Activated naive CD4-positive, alpha-beta T cell treated with anti-CD3 and anti-CD28 coated beads, Interleukin-2, amount 50 U/mL, for 16 hours (primary cell): ENCODE measurements around the gene TMEM222.
"Not testable (repeated sequence)": the region's sequence is repeated elsewhere in the genome, so short reads cannot be mapped to it uniquely, and the experiment has no call there.

ENCODE experiments used
- DNase-seq: peaks from one replicate; pipeline ENCODE4 v3.0.0-alpha.2; 2020

The TMEM222 gene

GRCh38 chr1:27380766-27381733 is 59.1 kb downstream of the TMEM222 start:
- DNase-seq, result no peak

GRCh38 chr1:27381969-27382762 is 60.2 kb downstream of the TMEM222 start:
- no peak for DNase-seq

GRCh38 chr1:27383039-27383605 is 61.2 kb downstream of the TMEM222 start, which contains the start of gene CD164L2:
Gene CD164L2 (minus strand): TSS chr1:27383333. CDS start chr1:27383239, 94 bp downstream.
- peak; percentile 60 for DNase-seq

- DNase-seq, result no peak
These were observed 61.7 kb downstream of the TMEM222 start for GRCh38 chr1:27383661-27384060.

GRCh38 chr1:27384797-27385196 is 62.8 kb downstream of the TMEM222 start:
- not testable (repeated sequence) for DNase-seq
